ENCODE measurements around the gene CHDH.

DNA sequence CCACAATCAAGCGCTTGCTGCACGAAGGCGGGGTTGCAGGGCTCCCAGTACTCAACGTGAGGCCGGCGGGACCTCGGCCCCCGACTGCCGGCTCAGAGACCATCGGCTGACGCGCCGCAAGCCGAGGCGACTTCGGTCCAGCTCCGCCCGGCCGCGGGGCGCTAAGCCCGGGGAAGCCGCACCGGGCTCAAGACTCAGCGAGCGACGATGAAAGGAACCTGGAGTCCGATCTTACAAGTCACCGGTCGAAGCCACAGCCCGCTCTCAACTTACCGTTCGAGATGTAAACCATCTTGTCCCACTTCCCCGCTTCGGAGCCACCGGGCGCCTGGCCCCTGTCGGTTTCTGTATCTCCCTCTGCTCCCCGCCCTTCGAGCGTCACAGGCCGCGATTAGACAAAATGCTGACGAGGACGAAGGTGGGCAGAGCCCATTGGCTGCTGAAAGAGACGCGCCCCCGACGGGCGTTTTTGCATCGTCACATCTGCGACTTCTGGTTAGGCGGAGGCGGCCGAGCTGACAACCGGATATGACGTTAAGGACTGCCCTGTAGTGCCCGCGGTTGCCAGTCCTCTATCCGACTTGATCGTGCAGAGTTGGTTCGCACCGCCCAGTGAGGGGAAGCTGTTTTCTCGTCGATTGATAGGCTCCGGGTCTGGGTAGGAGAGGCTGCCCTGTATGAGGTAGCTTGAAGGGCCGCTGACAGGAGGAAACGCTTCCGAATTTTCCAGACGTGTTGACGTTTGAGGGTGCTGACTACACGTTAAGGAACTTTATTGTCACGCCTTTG lies 45.5 kb upstream of the CHDH start, which contains the start of gene SELENOK:
- TF ChIP-seq, protein P1, sequence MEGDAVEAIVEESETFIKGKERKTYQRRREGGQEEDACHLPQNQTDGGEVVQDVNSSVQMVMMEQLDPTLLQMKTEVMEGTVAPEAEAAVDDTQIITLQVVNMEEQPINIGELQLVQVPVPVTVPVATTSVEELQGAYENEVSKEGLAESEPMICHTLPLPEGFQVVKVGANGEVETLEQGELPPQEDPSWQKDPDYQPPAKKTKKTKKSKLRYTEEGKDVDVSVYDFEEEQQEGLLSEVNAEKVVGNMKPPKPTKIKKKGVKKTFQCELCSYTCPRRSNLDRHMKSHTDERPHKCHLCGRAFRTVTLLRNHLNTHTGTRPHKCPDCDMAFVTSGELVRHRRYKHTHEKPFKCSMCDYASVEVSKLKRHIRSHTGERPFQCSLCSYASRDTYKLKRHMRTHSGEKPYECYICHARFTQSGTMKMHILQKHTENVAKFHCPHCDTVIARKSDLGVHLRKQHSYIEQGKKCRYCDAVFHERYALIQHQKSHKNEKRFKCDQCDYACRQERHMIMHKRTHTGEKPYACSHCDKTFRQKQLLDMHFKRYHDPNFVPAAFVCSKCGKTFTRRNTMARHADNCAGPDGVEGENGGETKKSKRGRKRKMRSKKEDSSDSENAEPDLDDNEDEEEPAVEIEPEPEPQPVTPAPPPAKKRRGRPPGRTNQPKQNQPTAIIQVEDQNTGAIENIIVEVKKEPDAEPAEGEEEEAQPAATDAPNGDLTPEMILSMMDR (IDR thresholded peaks at IDR 0.05; ENCODE audit: poor library complexity) = no peak
- TF ChIP-seq EZH2 (IDR thresholded peaks at IDR 0.05; ENCODE audit: borderline replicate concordance) = no peak

Data from hepatocyte (in vitro differentiated cells).